Measurements from ENCODE around the gene PGLYRP1.

The PGLYRP1 gene

GRCh38 chr19:46065486-46066071 lies 42.7 kb upstream of the PGLYRP1 start:
- TF ChIP-seq, protein P1, sequence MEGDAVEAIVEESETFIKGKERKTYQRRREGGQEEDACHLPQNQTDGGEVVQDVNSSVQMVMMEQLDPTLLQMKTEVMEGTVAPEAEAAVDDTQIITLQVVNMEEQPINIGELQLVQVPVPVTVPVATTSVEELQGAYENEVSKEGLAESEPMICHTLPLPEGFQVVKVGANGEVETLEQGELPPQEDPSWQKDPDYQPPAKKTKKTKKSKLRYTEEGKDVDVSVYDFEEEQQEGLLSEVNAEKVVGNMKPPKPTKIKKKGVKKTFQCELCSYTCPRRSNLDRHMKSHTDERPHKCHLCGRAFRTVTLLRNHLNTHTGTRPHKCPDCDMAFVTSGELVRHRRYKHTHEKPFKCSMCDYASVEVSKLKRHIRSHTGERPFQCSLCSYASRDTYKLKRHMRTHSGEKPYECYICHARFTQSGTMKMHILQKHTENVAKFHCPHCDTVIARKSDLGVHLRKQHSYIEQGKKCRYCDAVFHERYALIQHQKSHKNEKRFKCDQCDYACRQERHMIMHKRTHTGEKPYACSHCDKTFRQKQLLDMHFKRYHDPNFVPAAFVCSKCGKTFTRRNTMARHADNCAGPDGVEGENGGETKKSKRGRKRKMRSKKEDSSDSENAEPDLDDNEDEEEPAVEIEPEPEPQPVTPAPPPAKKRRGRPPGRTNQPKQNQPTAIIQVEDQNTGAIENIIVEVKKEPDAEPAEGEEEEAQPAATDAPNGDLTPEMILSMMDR (IDR thresholded peaks at IDR 0.05; ENCODE audit: insufficient read depth, low read length, missing control alignments), result no peak
- CTCF ChIA-PET, result interaction anchor here (0.8 to 7.7 kb wide), 12 partner anchors 9 to 123 kb away, joined by 3 to 70 read pairs (median 3); partner anchors contain the start of gene IGFL4
- no peak overlapping the region for H3K4me3 ChIP-seq (ENCODE audit: low read depth, low read length)
- no peak for DNase-seq (ENCODE audit: low read depth, low spot score)
- POLR2A ChIA-PET, result no interaction called here

GRCh38 chr19:46063201-46063600 lies 40.3 kb upstream of the PGLYRP1 start:
- H3K4me3 ChIP-seq (ENCODE audit: low read depth, low read length), result no peak overlapping the region
- ChIA-PET CTCF (interaction anchor here (0.8 to 7.7 kb wide), 4 partner anchors 14 to 40 kb away, joined by 3 to 70 read pairs (median 4); partner anchors contain the start of gene PGLYRP1), POLR2A (no interaction called here)
- TF ChIP-seq, protein P1 (IDR thresholded peaks at IDR 0.05; ENCODE audit: insufficient read depth, low read length, missing control alignments), result no peak
- no peak for DNase-seq (ENCODE audit: low read depth, low spot score)

DNA sequence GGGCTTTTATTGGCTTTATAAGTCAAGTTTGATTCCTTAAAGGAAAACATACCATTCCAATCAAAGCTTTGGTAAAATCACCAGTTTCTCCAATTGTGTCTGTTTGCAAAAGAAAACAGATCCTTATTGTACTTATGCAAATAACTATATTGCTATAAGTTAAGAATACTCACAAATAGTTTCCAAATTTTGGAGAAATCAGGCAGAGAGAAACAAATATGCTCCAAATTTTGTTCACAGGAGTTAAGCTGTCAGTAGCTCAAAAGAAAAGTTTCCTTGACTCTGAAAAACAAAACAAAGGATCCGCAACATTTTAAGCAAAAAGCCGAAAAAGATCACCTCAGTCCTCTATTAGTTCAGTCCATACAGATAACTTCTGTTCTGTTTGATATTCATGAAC lies 37.2 kb upstream of the PGLYRP1 start:
- H3K4me3 ChIP-seq (ENCODE audit: low read depth, low read length), result no peak overlapping the region
- ChIA-PET POLR2A (no interaction called here), CTCF (interaction anchor here (0.8 to 3.2 kb wide), 4 partner anchors 10 to 31 kb away, joined by 3 to 14 read pairs (median 7); no protein-coding TSS in a partner anchor)
- DNase-seq (ENCODE audit: low read depth, low spot score), result no peak
- TF ChIP-seq, protein P1 (IDR thresholded peaks at IDR 0.05; ENCODE audit: insufficient read depth, low read length, missing control alignments), result no peak

- H3K4me3 ChIP-seq (ENCODE audit: low read depth, low read length), result no peak overlapping the region
- POLR2A ChIA-PET, result no interaction called here
- CTCF ChIA-PET, result interaction anchor here (0.7 to 3.2 kb wide), 6 partner anchors 18 to 206 kb away, joined by 3 to 14 read pairs (median 4); no protein-coding TSS in a partner anchor
These were observed 35.9 kb upstream of the PGLYRP1 start for GRCh38 chr19:46058778-46059177.

GRCh38 chr19:46056536-46056935 lies 33.7 kb upstream of the PGLYRP1 start:
- DNase-seq (ENCODE audit: low read depth, low spot score), result no peak
- ChIA-PET POLR2A (no interaction called here), CTCF (interaction anchor here (0.9 to 1.5 kb wide), 3 partner anchors 13 to 37 kb away, joined by 3 read pairs; no protein-coding TSS in a partner anchor)
- TF ChIP-seq, protein P1 (IDR thresholded peaks at IDR 0.05; ENCODE audit: insufficient read depth, low read length, missing control alignments), result no peak
- no peak overlapping the region for H3K4me3 ChIP-seq (ENCODE audit: low read depth, low read length)

More at GRCh38 chr19:46058778-46059177, 35.9 kb upstream of the PGLYRP1 start:
- no peak for DNase-seq (ENCODE audit: low read depth, low spot score)
- TF ChIP-seq, protein P1 (IDR thresholded peaks at IDR 0.05; ENCODE audit: insufficient read depth, low read length, missing control alignments), result no peak

GRCh38 chr19:46052896-46053295 lies 30.0 kb upstream of the PGLYRP1 start:
- H3K4me3 ChIP-seq (ENCODE audit: low read depth, low read length), result no peak overlapping the region
- ChIA-PET CTCF (interaction anchor here (0.9 to 6.5 kb wide), 2 partner anchors 12 to 25 kb away, joined by 3 to 48 read pairs; no protein-coding TSS in a partner anchor), POLR2A (no interaction called here)
- DNase-seq (ENCODE audit: low read depth, low spot score), result no peak
- TF ChIP-seq, protein P1 (IDR thresholded peaks at IDR 0.05; ENCODE audit: insufficient read depth, low read length, missing control alignments), result no peak
